A673 (cell line): Measurements from ENCODE around the gene CSTPP1.

Source experiments
- CTCF ChIP-seq: fragments of 300-800, 200-600 bp; sonication (generic); conservative IDR thresholded peaks from 2 replicates; pipeline ENCODE4 v1.5.1; 2017; ENCODE audit warnings: low read depth, mild to moderate bottlenecking, antibody characterized with exemption, low read length, moderate library complexity, mixed read lengths
- EZH2 ChIP-seq: fragments of 200-600 bp; sonication (generic); IDR thresholded peaks from 2 replicates; pipeline ENCODE4 v1.6.1; 2017; ENCODE audit warnings: borderline replicate concordance, low read depth, mild to moderate bottlenecking, mixed read lengths, antibody characterized with exemption, low read length; ENCODE audit not compliant: poor library complexity, severe bottlenecking

GRCh38 chr11:46963844-46964243, 27.3 kb downstream of the CSTPP1 start:
- TF ChIP-seq CTCF = no peak
- TF ChIP-seq EZH2 = no peak
